Fibroblast of lung (primary cell): ENCODE measurements around the gene RPS6KA3. TPM values are rescaled to one million over a fixed set of nuclear protein-coding genes. Genes with fewer than 3 reads are reported as not detected.
"Not testable (repeated sequence)": the region's sequence is repeated elsewhere in the genome, so short reads cannot be mapped to it uniquely, and the experiment has no call there.

Source experiments
- DNase-seq, 2 donors: peaks; one replicate each; pipeline versions ENCODE4 v3.0.0 to v3.0.0-alpha.2; 2010; ENCODE audit warnings: low read depth in 2 of 2
- H2AFZ ChIP-seq: 2 replicates; pipeline ENCODE4 v1.5.1; 2012; ENCODE audit warnings: low read length, control low read depth, inconsistent platforms
- H3K27ac ChIP-seq: 2 replicates; pipeline ENCODE4 v1.5.1; 2011; ENCODE audit warnings: low read length, control low read depth; ENCODE audit not compliant: insufficient read depth
- H3K27me3 ChIP-seq: 2 replicates; pipeline ENCODE4 v1.5.1; 2011; ENCODE audit warnings: mild to moderate bottlenecking, low read length; ENCODE audit not compliant: control insufficient read depth, insufficient read depth
- H3K36me3 ChIP-seq: 2 replicates; pipeline ENCODE4 v1.5.1; 2011; ENCODE audit warnings: low read length; ENCODE audit not compliant: control insufficient read depth, insufficient read depth
- H3K4me1 ChIP-seq: 2 replicates; pipeline ENCODE4 v1.5.1; 2011; ENCODE audit warnings: low read length; ENCODE audit not compliant: control insufficient read depth, insufficient read depth; ENCODE audit errors: extremely low read depth
- H3K4me2 ChIP-seq: 2 replicates; pipeline ENCODE4 v1.5.1; 2011; ENCODE audit warnings: low read length, control low read depth; ENCODE audit not compliant: insufficient read depth; ENCODE audit errors: extremely low read depth
- H3K4me3 ChIP-seq, 4 experiments: fragments of 200-600 bp in 1 of 4; sonication (generic) in 1 of 4; replicated peaks in 1 of 4; 2 replicates each; pipeline ENCODE4 v1.5.1; 2011 to 2016; ENCODE audit warnings: low read length in 4 of 4, low read depth in 3 of 4, mild to moderate bottlenecking in 3 of 4, control low read depth in 2 of 4, inconsistent platforms in 1 of 4, mixed read lengths in 1 of 4; ENCODE audit not compliant: insufficient read depth in 1 of 4; ENCODE audit errors: control extremely low read depth in 1 of 4
- H3K79me2 ChIP-seq: 2 replicates; pipeline ENCODE4 v1.5.1; 2012; ENCODE audit warnings: mild to moderate bottlenecking, low read length, inconsistent platforms; ENCODE audit not compliant: control insufficient read depth, insufficient read depth
- H3K9ac ChIP-seq: 2 replicates; pipeline ENCODE4 v1.5.1; 2011; ENCODE audit warnings: mild to moderate bottlenecking, low read length, control low read depth; ENCODE audit not compliant: insufficient read depth
- H3K9me3 ChIP-seq: 2 replicates; pipeline ENCODE4 v1.5.1; 2012; ENCODE audit warnings: low read depth, low read length; ENCODE audit not compliant: control insufficient read depth, insufficient read depth
- H4K20me1 ChIP-seq: 2 replicates; pipeline ENCODE4 v1.5.1; 2011; ENCODE audit warnings: low read length; ENCODE audit not compliant: control insufficient read depth, insufficient read depth; ENCODE audit errors: extremely low read depth
- CTCF ChIP-seq, 2 donors: IDR thresholded peaks in 1 of 2; conservative IDR thresholded peaks in 1 of 2; 1 replicate in 1 of 2; 2 replicates in 1 of 2; pipeline ENCODE4 v1.5.1; 2011 to 2012; ENCODE audit warnings: low read length in 2 of 2, control low read depth in 1 of 2, inconsistent platforms in 1 of 2, low read depth in 1 of 2, mild to moderate bottlenecking in 1 of 2
- EZH2 ChIP-seq: IDR thresholded peaks from 2 replicates; pipeline ENCODE4 v1.5.1; 2012; ENCODE audit warnings: low read length, control low read depth, mild to moderate bottlenecking; ENCODE audit errors: missing control alignments
- polyA plus RNA-seq, 2 donors: library from polyadenylated mRNA; depleted of rRNA in 1 of 2; stranded (reverse) in 1 of 2; unstranded in 1 of 2; fragments of >200 nt; gene quantifications; 2 replicates each; pipeline ENCODE4 v1.2.1, GENCODE V29; 2011 to 2012; ENCODE audit warnings: missing spikeins in 1 of 2
- total RNA-seq: library from RNA; depleted of rRNA; stranded (reverse); fragments of >200 nt; gene quantifications from 2 replicates; pipeline ENCODE4 v1.2.1, GENCODE V29; 2014

Gene RPS6KA3
- total and polyA plus RNA-seq, 2 donors (not counting 1 experiment from before 2014, with no cell fraction given), result 38.5 to 50.2 TPM

- H3K9ac ChIP-seq, result no peak overlapping the region
- H3K36me3 ChIP-seq, result peaks cover 2% of the 10 kb centered on the region
- H3K4me2 ChIP-seq, result no peak overlapping the region
- no peaks in the 10 kb centered on the region for H3K27me3 ChIP-seq
- no peaks in the 10 kb centered on the region for H3K79me2 ChIP-seq
- H3K4me3 ChIP-seq, result no peak overlapping the region
- no peak for TF ChIP-seq CTCF (conservative IDR thresholded peaks at IDR 0.05 in 1 of 2, IDR thresholded peaks at IDR 0.05 in 1 of 2; ENCODE audit: low read depth in 1 of 2, low read length in 2 of 2)
- no peak for TF ChIP-seq EZH2
- no peak overlapping the region for H3K27ac ChIP-seq
- H3K9me3 ChIP-seq, result no peaks in the 10 kb centered on the region
- H4K20me1 ChIP-seq, result no peaks in the 10 kb centered on the region
- no peak for DNase-seq
- H3K4me1 ChIP-seq, result no peaks in the 10 kb centered on the region
- H2AFZ ChIP-seq, result no peak overlapping the region
These were observed 93.4 kb downstream of the RPS6KA3 start for GRCh38 chrX:20173313-20173712.

- no peak overlapping the region for H3K27ac ChIP-seq
- H3K4me1 ChIP-seq, result no peaks in the 10 kb centered on the region
- TF ChIP-seq CTCF (conservative IDR thresholded peaks at IDR 0.05 in 1 of 2, IDR thresholded peaks at IDR 0.05 in 1 of 2; ENCODE audit: low read depth in 1 of 2, low read length in 2 of 2), result no peak
- no peak for TF ChIP-seq EZH2
- no peaks in the 10 kb centered on the region for H3K27me3 ChIP-seq
- H3K36me3 ChIP-seq, result peaks cover 2% of the 10 kb centered on the region
- H3K79me2 ChIP-seq, result no peaks in the 10 kb centered on the region
- DNase-seq, result no peak
- H3K9me3 ChIP-seq, result no peaks in the 10 kb centered on the region
- no peak overlapping the region for H3K4me3 ChIP-seq
- no peak overlapping the region for H3K9ac ChIP-seq
- H3K4me2 ChIP-seq, result no peak overlapping the region
- H2AFZ ChIP-seq, result no peak overlapping the region
- H4K20me1 ChIP-seq, result no peaks in the 10 kb centered on the region
These were observed 94.8 kb downstream of the RPS6KA3 start for GRCh38 chrX:20171887-20172286.

- H3K4me1 ChIP-seq, H3K9ac ChIP-seq, H3K4me3 ChIP-seq, DNase-seq, H4K20me1 ChIP-seq, H3K27ac ChIP-seq, H3K9me3 ChIP-seq, H3K36me3 ChIP-seq, H2AFZ ChIP-seq, H3K79me2 ChIP-seq, H3K4me2 ChIP-seq, H3K27me3 ChIP-seq: not testable (repeated sequence)
These were observed 104.2 kb downstream of the RPS6KA3 start for GRCh38 chrX:20162516-20162915.
